B cell (primary cell): ENCODE results near the gene OCA2. TPM values are rescaled to one million over a fixed set of nuclear protein-coding genes. Genes with fewer than 3 reads are reported as not detected.

Experiments
- ATAC-seq: fragments of 200-7000 bp; cut with Tn5 transposase; one replicate; pipeline ENCODE4 v1.10.0; 2021; ENCODE audit warnings: low read depth, mild to moderate bottlenecking, moderate number of reproducible peaks, moderate library complexity
- CTCF ChIA-PET: fragments of 350-600 bp; sonication (Branson Sonifier 250); formaldehyde crosslinking; loops from one replicate; lab custom pipeline; 2021; ENCODE audit warnings: antibody characterized with exemption, inconsistent platforms; lab: Charles Lee
- POLR2A ChIA-PET: fragments of 350-600 bp; sonication (Branson Sonifier 250); formaldehyde crosslinking; loops from one replicate; lab custom pipeline; 2021; ENCODE audit warnings: antibody characterized with exemption; lab: Charles Lee
- DNase-seq: peaks from one replicate; pipeline ENCODE4 v3.0.0; 2013
- H2AFZ ChIP-seq: 2 replicates; pipeline ENCODE4 v1.6.1; 2012; ENCODE audit warnings: mild to moderate bottlenecking, low read depth, low read length; ENCODE audit not compliant: insufficient read depth, poor library complexity, severe bottlenecking
- H3K27ac ChIP-seq, 2 donors: 1 replicate in 1 of 2; 2 replicates in 1 of 2; pipeline ENCODE4 v1.5.1; 2012 to 2013; ENCODE audit warnings: low read length in 2 of 2, mild to moderate bottlenecking in 2 of 2, moderate library complexity in 1 of 2
- H3K27me3 ChIP-seq, 4 experiments: fragments of 200-600 bp in 1 of 4; sonication (generic) in 1 of 4; replicated peaks in 1 of 4; 1 replicate in 2 of 4; 2 replicates in 2 of 4; pipeline versions ENCODE4 v1.6.1 to v1.7.0; 2013 to 2016; ENCODE audit warnings: low read length in 3 of 4, mild to moderate bottlenecking in 2 of 4, mixed read lengths in 1 of 4, moderate library complexity in 1 of 4; ENCODE audit not compliant: insufficient read depth in 4 of 4, control insufficient read depth in 3 of 4; ENCODE audit errors: control extremely low read depth in 1 of 4
- H3K36me3 ChIP-seq, 2 experiments: replicated peaks in 1 of 2; 1 replicate in 1 of 2; 2 replicates in 1 of 2; pipeline versions ENCODE4 v1.6.1 to v1.7.1; 2013; ENCODE audit warnings: low read length in 1 of 2; ENCODE audit not compliant: insufficient read depth in 2 of 2, control insufficient read depth in 1 of 2; ENCODE audit errors: control extremely low read depth in 1 of 2, extremely low read depth in 1 of 2
- H3K4me1 ChIP-seq, 2 donors: fragments of 200-600 bp in 1 of 2; sonication (generic) in 1 of 2; 1 replicate in 1 of 2; 2 replicates in 1 of 2; pipeline versions ENCODE4 v1.5.1 to v1.6.1; 2013 to 2017; ENCODE audit warnings: low read length in 2 of 2; ENCODE audit not compliant: control insufficient read depth in 2 of 2, insufficient read depth in 2 of 2
- H3K4me2 ChIP-seq: replicated peaks from 2 replicates; pipeline ENCODE3; 2012; ENCODE audit warnings: mild to moderate bottlenecking, low read depth, low read length; ENCODE audit not compliant: poor library complexity, severe bottlenecking
- H3K4me3 ChIP-seq, 5 experiments: fragments of 200-600 bp in 1 of 5; sonication (generic) in 1 of 5; 1 replicate in 3 of 5; 2 replicates in 2 of 5; pipeline versions ENCODE4 v1.5.1 to v1.7.0; 2011 to 2016; ENCODE audit warnings: low read length in 4 of 5, mild to moderate bottlenecking in 4 of 5, low read depth in 2 of 5, control low read depth in 1 of 5, moderate library complexity in 1 of 5; ENCODE audit not compliant: insufficient read depth in 1 of 5; ENCODE audit errors: control extremely low read depth in 1 of 5, extremely low read depth in 1 of 5
- H3K79me2 ChIP-seq: fragments of 200-600 bp; sonication (generic); one replicate; pipeline ENCODE4 v1.6.0; 2016; ENCODE audit warnings: low read length; ENCODE audit not compliant: control insufficient read depth, insufficient read depth
- H3K9ac ChIP-seq: fragments of 200-600 bp; sonication (generic); 2 replicates; pipeline ENCODE4 v1.6.1; 2017; ENCODE audit warnings: mild to moderate bottlenecking, low read length, moderate library complexity
- H3K9me3 ChIP-seq, 3 donors: one replicate each; pipeline versions ENCODE4 v1.6.1 to v1.7.1; 2013; ENCODE audit warnings: low read length in 2 of 3; ENCODE audit not compliant: control insufficient read depth in 2 of 3, insufficient read depth in 1 of 3; ENCODE audit errors: control extremely low read depth in 1 of 3
- H4K20me1 ChIP-seq: 2 replicates; pipeline ENCODE4 v1.6.0; 2012; ENCODE audit warnings: mild to moderate bottlenecking, low read length; ENCODE audit not compliant: insufficient read depth, control insufficient read depth, poor library complexity, severe bottlenecking
- H3K27ac Mint-ChIP-seq: one replicate; pipeline ENCODE4 v1.8.0; 2021; ENCODE audit warnings: mixed read lengths
- H3K27me3 Mint-ChIP-seq: one replicate; pipeline ENCODE4 v1.8.0; 2021; ENCODE audit warnings: mixed read lengths
- H3K4me1 Mint-ChIP-seq: one replicate; pipeline ENCODE4 v1.8.0; 2021; ENCODE audit warnings: mixed read lengths
- H3K4me3 Mint-ChIP-seq: one replicate; pipeline ENCODE4 v1.8.0; 2021; ENCODE audit warnings: mixed read lengths
- H3K9me3 Mint-ChIP-seq: one replicate; pipeline ENCODE4 v1.8.0; 2022; ENCODE audit warnings: mixed read lengths; ENCODE audit not compliant: insufficient read depth
- EZH2 ChIP-seq: IDR thresholded peaks from 2 replicates; pipeline ENCODE4 v1.6.1; 2012; ENCODE audit warnings: borderline replicate concordance, low read depth, mild to moderate bottlenecking, moderate library complexity, low read length; ENCODE audit not compliant: insufficient read depth, poor library complexity, severe bottlenecking
- WGBS: methylation state at CpG from one replicate; pipeline ENCODE4 v1.1.5; 2013; ENCODE audit warnings: missing lambda C conversion rate; ENCODE audit not compliant: insufficient coverage; 5-methylcytosine and 5-hydroxymethylcytosine counted together
- intact Hi-C: fragments of 100-400 bp; cut with micrococcal nuclease; formaldehyde crosslinking; loops from one replicate; pipeline ENCODE4 v1.10.0; 2022
- polyA plus RNA-seq: library from polyadenylated mRNA; depleted of rRNA; stranded (reverse); fragments of >200 nt; gene quantifications from 2 replicates; pipeline ENCODE4 v1.2.3, GENCODE V29; 2012
- total RNA-seq, 2 donors: library from RNA; stranded (reverse); fragments of 120-200 nt in 1 of 2; gene quantifications; 1 replicate in 1 of 2; 2 replicates in 1 of 2; pipeline versions ENCODE4 v1.2.3 to v1.2.4, GENCODE V29; 2013 to 2022
- TF ChIP-seq, protein P1 (sequence below): fragments of 200-600 bp; IDR thresholded peaks from one replicate; pipeline ENCODE4 v1.8.0; 2022; ENCODE audit warnings: antibody characterized with exemption, mild to moderate bottlenecking

OCA2 gene
- total and polyA plus RNA-seq, 2 donors (not counting 1 experiment from before 2014, with no cell fraction given), result 0.12 TPM; not detected in 1

GRCh38 chr15:27820232-27820631 is 278.9 kb downstream of the OCA2 start:
- Histone ChIP-seq H2AFZ (no peak overlapping the region), H3K4me3 (no peak overlapping the region), H3K36me3 (no peaks in the 10 kb centered on the region), H3K4me1 (no peaks in the 10 kb centered on the region), H3K79me2 (no peaks in the 10 kb centered on the region), H4K20me1 (no peaks in the 10 kb centered on the region), H3K27me3 (no peaks in the 10 kb centered on the region), H3K9ac (no peak overlapping the region), H3K4me2 (no peak overlapping the region), H3K9me3 (peaks cover 0 to 14% (median 7%) of the 10 kb centered on the region in 3 donors), H3K27ac (no peak overlapping the region)
- Mint-ChIP-seq H3K27ac (no peak overlapping the region), H3K4me3 (no peak overlapping the region), H3K27me3 (no peaks in the 10 kb centered on the region), H3K4me1 (no peaks in the 10 kb centered on the region), H3K9me3 (peaks cover 13% of the 10 kb centered on the region)
- ChIA-PET POLR2A (no interaction called here), CTCF (interaction anchor here (0.6 kb wide), 1 partner anchor 11 kb away, joined by 5 read pairs; no protein-coding TSS in a partner anchor)
- no peak for TF ChIP-seq EZH2
- TF ChIP-seq, protein P1, sequence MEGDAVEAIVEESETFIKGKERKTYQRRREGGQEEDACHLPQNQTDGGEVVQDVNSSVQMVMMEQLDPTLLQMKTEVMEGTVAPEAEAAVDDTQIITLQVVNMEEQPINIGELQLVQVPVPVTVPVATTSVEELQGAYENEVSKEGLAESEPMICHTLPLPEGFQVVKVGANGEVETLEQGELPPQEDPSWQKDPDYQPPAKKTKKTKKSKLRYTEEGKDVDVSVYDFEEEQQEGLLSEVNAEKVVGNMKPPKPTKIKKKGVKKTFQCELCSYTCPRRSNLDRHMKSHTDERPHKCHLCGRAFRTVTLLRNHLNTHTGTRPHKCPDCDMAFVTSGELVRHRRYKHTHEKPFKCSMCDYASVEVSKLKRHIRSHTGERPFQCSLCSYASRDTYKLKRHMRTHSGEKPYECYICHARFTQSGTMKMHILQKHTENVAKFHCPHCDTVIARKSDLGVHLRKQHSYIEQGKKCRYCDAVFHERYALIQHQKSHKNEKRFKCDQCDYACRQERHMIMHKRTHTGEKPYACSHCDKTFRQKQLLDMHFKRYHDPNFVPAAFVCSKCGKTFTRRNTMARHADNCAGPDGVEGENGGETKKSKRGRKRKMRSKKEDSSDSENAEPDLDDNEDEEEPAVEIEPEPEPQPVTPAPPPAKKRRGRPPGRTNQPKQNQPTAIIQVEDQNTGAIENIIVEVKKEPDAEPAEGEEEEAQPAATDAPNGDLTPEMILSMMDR, result no peak
- intact Hi-C loops, result no loop called here
- WGBS, result 45% methylated on average over 4 of the region's 7 CpGs
- DNase-seq (no peak), ATAC-seq (no peak)

- Histone ChIP-seq H3K36me3 (no peaks in the 10 kb centered on the region), H3K79me2 (no peaks in the 10 kb centered on the region), H2AFZ (no peak overlapping the region), H3K4me2 (no peak overlapping the region), H4K20me1 (no peaks in the 10 kb centered on the region), H3K4me3 (no peak overlapping the region), H3K9me3 (peaks cover 0 to 11% (median 7%) of the 10 kb centered on the region in 3 donors), H3K9ac (no peak overlapping the region), H3K27me3 (no peaks in the 10 kb centered on the region), H3K4me1 (no peaks in the 10 kb centered on the region), H3K27ac (no peak overlapping the region)
- Mint-ChIP-seq H3K9me3 (peaks cover 13% of the 10 kb centered on the region), H3K27ac (no peak overlapping the region), H3K4me1 (no peaks in the 10 kb centered on the region), H3K4me3 (no peak overlapping the region), H3K27me3 (no peaks in the 10 kb centered on the region)
- TF ChIP-seq, protein P1, result no peak
- TF ChIP-seq EZH2, result no peak
- ATAC-seq (no peak), DNase-seq (no peak)
- ChIA-PET POLR2A (no interaction called here), CTCF (no interaction called here)
- intact Hi-C loops, result no loop called here
- WGBS, result 66% methylated on average over 2 of the region's 3 CpGs
These were observed 281.9 kb downstream of the OCA2 start for GRCh38 chr15:27817258-27817657.
